ENCODE data around the gene FKBP5.
"Not testable (repeated sequence)": the region's sequence is repeated elsewhere in the genome, so short reads cannot be mapped to it uniquely, and the experiment has no call there.

Gene FKBP5

GRCh38 chr6:35688605-35689322 lies at the start of gene FKBP5:
Gene FKBP5 (minus strand): TSS chr6:35688915. CDS start chr6:35642824, 46,091 bp downstream.
- peak; percentile 93 to 96 for DNase-seq
- TF ChIP-seq POLR2A (IDR thresholded peaks at IDR 0.05; ENCODE audit: low read length) (peak; percentile 97), GATA1 (IDR thresholded peaks at IDR 0.05; ENCODE audit: low read depth, low read length) (no peak)

GRCh38 chr6:35737413-35738211 lies 48.9 kb upstream of the FKBP5 start:
- TF ChIP-seq POLR2A (IDR thresholded peaks at IDR 0.05; ENCODE audit: low read length) (no peak), GATA1 (IDR thresholded peaks at IDR 0.05; ENCODE audit: low read depth, low read length) (no peak)

GRCh38 chr6:35736982-35737412 lies 48.3 kb upstream of the FKBP5 start, which contains the start of gene ARMC12:
Gene ARMC12 (plus strand): TSS chr6:35737032. CDS start chr6:35737109, 77 bp downstream.
- TF ChIP-seq GATA1 (IDR thresholded peaks at IDR 0.05; ENCODE audit: low read depth, low read length) (no peak), POLR2A (IDR thresholded peaks at IDR 0.05; ENCODE audit: low read length) (no peak)
- DNase-seq = no peak

More at GRCh38 chr6:35737413-35738211, 48.9 kb upstream of the FKBP5 start:
- DNase-seq = peak; percentile 79 to 84

GRCh38 chr6:35736253-35736894 lies 47.7 kb upstream of the FKBP5 start:
- DNase-seq = peak; percentile 69 to 87
- TF ChIP-seq POLR2A (IDR thresholded peaks at IDR 0.05; ENCODE audit: low read length) (no peak), GATA1 (IDR thresholded peaks at IDR 0.05; ENCODE audit: low read depth, low read length) (no peak)

GRCh38 chr6:35735452-35735851 lies 46.7 kb upstream of the FKBP5 start:
- TF ChIP-seq POLR2A (IDR thresholded peaks at IDR 0.05; ENCODE audit: low read length) (no peak), GATA1 (IDR thresholded peaks at IDR 0.05; ENCODE audit: low read depth, low read length) (no peak)
- DNase-seq = no peak

GRCh38 chr6:35734319-35734718 lies 45.6 kb upstream of the FKBP5 start:
- DNase-seq = not testable (repeated sequence)

GRCh38 chr6:35733633-35734032 lies 44.9 kb upstream of the FKBP5 start:
- TF ChIP-seq GATA1 (IDR thresholded peaks at IDR 0.05; ENCODE audit: low read depth, low read length) = no peak
- TF ChIP-seq POLR2A (IDR thresholded peaks at IDR 0.05; ENCODE audit: low read length) = no peak
- no peak for DNase-seq

- no peak for TF ChIP-seq GATA1 (IDR thresholded peaks at IDR 0.05; ENCODE audit: low read depth, low read length)
- TF ChIP-seq POLR2A (IDR thresholded peaks at IDR 0.05; ENCODE audit: low read length) = peak; percentile 85
- DNase-seq = peak; percentile 83 to 86
Observed at GRCh38 chr6:35731736-35732532, 43.2 kb upstream of the FKBP5 start.

- DNase-seq = peak; percentile 89 to 91
- TF ChIP-seq GATA1 (IDR thresholded peaks at IDR 0.05; ENCODE audit: low read depth, low read length) = no peak
- TF ChIP-seq POLR2A (IDR thresholded peaks at IDR 0.05; ENCODE audit: low read length) = peak; percentile 85
Observed at GRCh38 chr6:35731414-35731735, 42.7 kb upstream of the FKBP5 start.

- no peak for TF ChIP-seq POLR2A (IDR thresholded peaks at IDR 0.05; ENCODE audit: low read length)
- DNase-seq = peak in 1 of 2 experiments; percentile 48
Observed at GRCh38 chr6:35730745-35731413, 42.2 kb upstream of the FKBP5 start.

- TF ChIP-seq GATA1 (IDR thresholded peaks at IDR 0.05; ENCODE audit: low read depth, low read length) = no peak
- no peak for TF ChIP-seq POLR2A (IDR thresholded peaks at IDR 0.05; ENCODE audit: low read length)
- peak in 1 of 2 experiments; percentile 27 for DNase-seq
Observed at GRCh38 chr6:35729722-35730121, 41.0 kb upstream of the FKBP5 start.

GRCh38 chr6:35728683-35729678 lies 40.3 kb upstream of the FKBP5 start:
- peak in 1 of 2 experiments; percentile 44 for DNase-seq
- TF ChIP-seq POLR2A (IDR thresholded peaks at IDR 0.05; ENCODE audit: low read length) (no peak), GATA1 (IDR thresholded peaks at IDR 0.05; ENCODE audit: low read depth, low read length) (no peak)
